SK-N-SH treated with all-trans-retinoic acid at 6 μM for 48 hours (cell line): ENCODE results near the gene SPATA6L.

Experiments
- GLIS3 ChIP-seq: fragments of 250-450 bp; sonication (Bioruptor Pico); IDR thresholded peaks from 2 replicates; pipeline ENCODE4 v1.5.0; 2020; ENCODE audit warnings: mild to moderate bottlenecking, moderate library complexity
- PPARA ChIP-seq: fragments of 250-450 bp; sonication (Bioruptor Pico); IDR thresholded peaks from 2 replicates; pipeline ENCODE4 v1.5.0; 2020; ENCODE audit warnings: mild to moderate bottlenecking, borderline replicate concordance
- RARB ChIP-seq: fragments of 250-450 bp; sonication (Bioruptor Pico); IDR thresholded peaks from 2 replicates; pipeline ENCODE4 v1.8.0; 2021; ENCODE audit warnings: mild to moderate bottlenecking, moderate library complexity
- ZFP30 ChIP-seq: fragments of 450-650 bp; formaldehyde crosslinking; IDR thresholded peaks from 2 replicates; pipeline ENCODE4 v1.5.0; 2022; ENCODE audit warnings: mild to moderate bottlenecking, moderate library complexity
- ZNF70 ChIP-seq: fragments of 450-650 bp; formaldehyde crosslinking; IDR thresholded peaks from 2 replicates; pipeline ENCODE4 v1.5.0; 2020; ENCODE audit warnings: mild to moderate bottlenecking, moderate library complexity

GRCh38 chr9:4572184-4572826 lies 94.0 kb downstream of the SPATA6L start:
- TF ChIP-seq ZNF70 (CRISPR knock-in tag) (no peak), RARB (CRISPR knock-in tag) (no peak), PPARA (no peak), GLIS3 (no peak), ZFP30 (CRISPR knock-in tag) (no peak)
